Gastroesophageal sphincter (tissue), 3 donors: ENCODE measurements around the gene ZNF429.

ENCODE experiments used
- POLR2AphosphoS5 ChIP-seq: sonication (generic); formaldehyde crosslinking; IDR thresholded peaks from one replicate; pipeline ENCODE4 v1.6.1; 2017; ENCODE audit warnings: antibody characterized with exemption
- TF ChIP-seq, protein P1 (sequence below), 4 experiments: fragments of 200-600 bp in 2 of 4; fragments of 450-650 bp in 2 of 4; sonication (generic) in 1 of 4; IDR thresholded peaks; one replicate each; pipeline ENCODE4 v1.5.1; 2017 to 2019; ENCODE audit warnings: antibody characterized with exemption in 4 of 4, mild to moderate bottlenecking in 2 of 4, moderate library complexity in 2 of 4

DNA sequence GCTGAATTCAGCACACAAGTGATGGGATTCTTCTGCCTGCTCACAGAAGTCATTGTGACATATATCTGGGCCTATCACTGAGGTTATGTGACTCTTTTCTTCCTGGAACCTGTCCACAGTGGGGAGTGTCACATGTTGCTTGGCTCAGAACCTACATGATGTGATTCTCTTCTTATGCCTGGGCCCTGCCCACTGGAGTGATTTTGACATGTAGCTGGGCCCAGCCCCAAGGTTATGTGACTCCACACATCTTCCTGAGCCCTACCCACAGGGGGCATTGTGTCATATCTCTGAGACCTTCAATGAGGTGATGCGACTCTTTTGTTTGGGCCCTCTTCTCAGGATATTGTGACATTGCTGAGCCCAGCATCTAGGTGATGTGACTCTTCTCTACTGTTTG is 17.4 kb upstream of the ZNF429 start:
- TF ChIP-seq POLR2AphosphoS5: no peak
- TF ChIP-seq, protein P1, sequence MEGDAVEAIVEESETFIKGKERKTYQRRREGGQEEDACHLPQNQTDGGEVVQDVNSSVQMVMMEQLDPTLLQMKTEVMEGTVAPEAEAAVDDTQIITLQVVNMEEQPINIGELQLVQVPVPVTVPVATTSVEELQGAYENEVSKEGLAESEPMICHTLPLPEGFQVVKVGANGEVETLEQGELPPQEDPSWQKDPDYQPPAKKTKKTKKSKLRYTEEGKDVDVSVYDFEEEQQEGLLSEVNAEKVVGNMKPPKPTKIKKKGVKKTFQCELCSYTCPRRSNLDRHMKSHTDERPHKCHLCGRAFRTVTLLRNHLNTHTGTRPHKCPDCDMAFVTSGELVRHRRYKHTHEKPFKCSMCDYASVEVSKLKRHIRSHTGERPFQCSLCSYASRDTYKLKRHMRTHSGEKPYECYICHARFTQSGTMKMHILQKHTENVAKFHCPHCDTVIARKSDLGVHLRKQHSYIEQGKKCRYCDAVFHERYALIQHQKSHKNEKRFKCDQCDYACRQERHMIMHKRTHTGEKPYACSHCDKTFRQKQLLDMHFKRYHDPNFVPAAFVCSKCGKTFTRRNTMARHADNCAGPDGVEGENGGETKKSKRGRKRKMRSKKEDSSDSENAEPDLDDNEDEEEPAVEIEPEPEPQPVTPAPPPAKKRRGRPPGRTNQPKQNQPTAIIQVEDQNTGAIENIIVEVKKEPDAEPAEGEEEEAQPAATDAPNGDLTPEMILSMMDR (IDR thresholded peaks at IDR 0.05): no peak
